Thyroid gland (tissue), 4 donors: ENCODE measurements around the gene IL1RL1.

Experiments used
- POLR2A ChIP-seq, 2 donors: fragments of 450-650 bp; IDR thresholded peaks; one replicate each; pipeline ENCODE4 v1.6.1; 2017; ENCODE audit warnings: antibody characterized with exemption in 2 of 2, mild to moderate bottlenecking in 2 of 2, moderate library complexity in 1 of 2
- TF ChIP-seq, protein P1 (sequence below), 6 experiments: fragments of 200-600 bp in 3 of 6; fragments of 450-650 bp in 3 of 6; sonication (generic) in 3 of 6; IDR thresholded peaks; one replicate each; pipeline ENCODE4 v1.5.1; 2016 to 2019; ENCODE audit warnings: antibody characterized with exemption in 6 of 6, mild to moderate bottlenecking in 2 of 6, inconsistent platforms in 1 of 6, moderate library complexity in 1 of 6

DNA sequence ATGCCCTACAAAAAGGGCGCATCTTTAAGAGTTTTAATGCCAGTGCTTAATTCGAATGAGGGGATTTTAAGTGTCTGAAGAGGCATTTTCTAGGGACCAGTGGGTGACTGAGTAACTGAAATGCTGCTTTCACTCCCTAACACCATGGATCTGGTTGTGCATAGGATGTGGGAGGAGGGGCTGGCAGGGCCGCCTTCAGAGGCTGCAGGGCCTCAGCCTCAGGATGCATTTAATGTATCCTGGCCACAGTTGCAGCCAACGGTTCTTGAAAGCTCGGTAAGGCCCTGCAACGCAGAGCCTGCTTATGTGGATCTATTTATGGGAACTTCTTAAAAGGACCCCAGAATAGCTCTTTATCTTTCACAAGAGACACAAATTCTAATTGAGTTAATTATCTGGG lies 85.8 kb downstream of the IL1RL1 start:
- no peak for TF ChIP-seq POLR2A (IDR thresholded peaks at IDR 0.05)
- TF ChIP-seq, protein P1, sequence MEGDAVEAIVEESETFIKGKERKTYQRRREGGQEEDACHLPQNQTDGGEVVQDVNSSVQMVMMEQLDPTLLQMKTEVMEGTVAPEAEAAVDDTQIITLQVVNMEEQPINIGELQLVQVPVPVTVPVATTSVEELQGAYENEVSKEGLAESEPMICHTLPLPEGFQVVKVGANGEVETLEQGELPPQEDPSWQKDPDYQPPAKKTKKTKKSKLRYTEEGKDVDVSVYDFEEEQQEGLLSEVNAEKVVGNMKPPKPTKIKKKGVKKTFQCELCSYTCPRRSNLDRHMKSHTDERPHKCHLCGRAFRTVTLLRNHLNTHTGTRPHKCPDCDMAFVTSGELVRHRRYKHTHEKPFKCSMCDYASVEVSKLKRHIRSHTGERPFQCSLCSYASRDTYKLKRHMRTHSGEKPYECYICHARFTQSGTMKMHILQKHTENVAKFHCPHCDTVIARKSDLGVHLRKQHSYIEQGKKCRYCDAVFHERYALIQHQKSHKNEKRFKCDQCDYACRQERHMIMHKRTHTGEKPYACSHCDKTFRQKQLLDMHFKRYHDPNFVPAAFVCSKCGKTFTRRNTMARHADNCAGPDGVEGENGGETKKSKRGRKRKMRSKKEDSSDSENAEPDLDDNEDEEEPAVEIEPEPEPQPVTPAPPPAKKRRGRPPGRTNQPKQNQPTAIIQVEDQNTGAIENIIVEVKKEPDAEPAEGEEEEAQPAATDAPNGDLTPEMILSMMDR (IDR thresholded peaks at IDR 0.05): no peak
